DOHH2 (cell line): Measurements from ENCODE around the gene OLFML1.

ENCODE experiments used
- EZH2phosphoT487 ChIP-seq: fragments of 200-600 bp; sonication (generic); IDR thresholded peaks from 2 replicates; pipeline ENCODE4 v1.6.1; 2017; ENCODE audit warnings: borderline replicate concordance, mild to moderate bottlenecking, antibody characterized with exemption, low read length, moderate library complexity, mixed read lengths
- TF ChIP-seq, protein P1 (sequence below): fragments of 200-600 bp; sonication (generic); IDR thresholded peaks from one replicate; pipeline ENCODE4 v1.5.1; 2014; ENCODE audit warnings: antibody characterized with exemption, mild to moderate bottlenecking, low read depth, low read length; ENCODE audit not compliant: poor library complexity, severe bottlenecking

DNA sequence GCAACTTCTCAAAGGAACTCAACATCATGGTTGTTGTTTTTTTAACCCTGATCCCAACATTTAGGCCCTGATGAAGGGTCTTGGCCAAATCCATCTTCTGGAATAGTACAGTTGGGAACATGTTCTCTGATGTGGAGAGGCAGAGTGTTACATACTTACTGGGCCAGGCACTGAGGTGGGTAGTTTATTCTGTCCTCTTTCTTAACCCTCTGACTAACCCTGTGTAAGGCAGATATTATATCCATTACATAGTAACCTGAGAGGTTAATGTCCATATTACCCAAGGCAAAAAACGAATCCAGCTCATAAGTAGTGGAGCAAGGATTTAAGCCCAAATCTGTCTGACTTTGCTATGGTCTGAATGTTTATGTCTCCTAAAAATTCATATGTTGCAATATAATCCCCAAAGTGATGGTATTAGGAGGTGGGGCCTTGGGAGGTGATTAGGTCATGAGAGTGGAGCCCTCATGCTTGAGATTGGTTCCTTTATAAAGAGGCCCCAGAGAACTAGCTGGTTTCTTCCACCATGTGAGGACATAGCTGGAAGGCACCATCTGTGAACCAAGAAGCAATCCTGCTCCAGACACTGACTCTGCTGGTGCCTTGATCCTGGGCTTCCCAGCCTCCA, 44.8 kb downstream of the OLFML1 start:
- TF ChIP-seq, protein P1, sequence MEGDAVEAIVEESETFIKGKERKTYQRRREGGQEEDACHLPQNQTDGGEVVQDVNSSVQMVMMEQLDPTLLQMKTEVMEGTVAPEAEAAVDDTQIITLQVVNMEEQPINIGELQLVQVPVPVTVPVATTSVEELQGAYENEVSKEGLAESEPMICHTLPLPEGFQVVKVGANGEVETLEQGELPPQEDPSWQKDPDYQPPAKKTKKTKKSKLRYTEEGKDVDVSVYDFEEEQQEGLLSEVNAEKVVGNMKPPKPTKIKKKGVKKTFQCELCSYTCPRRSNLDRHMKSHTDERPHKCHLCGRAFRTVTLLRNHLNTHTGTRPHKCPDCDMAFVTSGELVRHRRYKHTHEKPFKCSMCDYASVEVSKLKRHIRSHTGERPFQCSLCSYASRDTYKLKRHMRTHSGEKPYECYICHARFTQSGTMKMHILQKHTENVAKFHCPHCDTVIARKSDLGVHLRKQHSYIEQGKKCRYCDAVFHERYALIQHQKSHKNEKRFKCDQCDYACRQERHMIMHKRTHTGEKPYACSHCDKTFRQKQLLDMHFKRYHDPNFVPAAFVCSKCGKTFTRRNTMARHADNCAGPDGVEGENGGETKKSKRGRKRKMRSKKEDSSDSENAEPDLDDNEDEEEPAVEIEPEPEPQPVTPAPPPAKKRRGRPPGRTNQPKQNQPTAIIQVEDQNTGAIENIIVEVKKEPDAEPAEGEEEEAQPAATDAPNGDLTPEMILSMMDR: no peak
- no peak for TF ChIP-seq EZH2phosphoT487
